Measurements from ENCODE around the gene PDE8A. TPM values are rescaled to one million over a fixed set of nuclear protein-coding genes. Genes with fewer than 3 reads are reported as not detected.
A peak's percentile ranks its signal among the peaks of the same experiment; 100 is the strongest.

The PDE8A gene
- total RNA-seq, 4 donors from 2014 or later, result 69.0 to 109 (median 89.5) TPM

DNA sequence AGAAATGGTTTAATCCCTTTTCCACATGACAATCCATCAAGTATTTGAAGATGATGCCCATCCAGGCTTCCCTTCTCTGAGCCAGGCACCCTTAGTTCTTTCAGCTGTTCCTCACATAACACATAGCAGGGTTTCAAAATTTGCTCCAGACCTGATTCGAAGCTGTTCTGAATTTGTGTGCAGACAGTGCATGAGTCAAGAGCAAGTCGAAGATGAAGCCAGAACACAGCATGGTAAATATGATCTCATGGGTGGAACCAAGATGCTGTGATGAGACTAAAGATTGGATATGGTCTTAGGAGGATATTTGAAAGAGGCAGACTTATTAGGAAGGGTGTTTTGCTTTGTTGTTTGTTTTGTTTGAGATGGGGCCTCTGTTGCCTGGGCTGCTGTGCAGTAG is 32.6 kb upstream of the PDE8A start:
- peak overlapping the region in 1 of 4 donors; percentile 4 for H3K27ac ChIP-seq
- DNase-seq, result no peak
- H3K9me3 ChIP-seq, result no peaks in the 10 kb centered on the region
- no peaks in the 10 kb centered on the region for H3K27me3 ChIP-seq
- no peak overlapping the region for H3K4me3 ChIP-seq
- TF ChIP-seq, protein P1, sequence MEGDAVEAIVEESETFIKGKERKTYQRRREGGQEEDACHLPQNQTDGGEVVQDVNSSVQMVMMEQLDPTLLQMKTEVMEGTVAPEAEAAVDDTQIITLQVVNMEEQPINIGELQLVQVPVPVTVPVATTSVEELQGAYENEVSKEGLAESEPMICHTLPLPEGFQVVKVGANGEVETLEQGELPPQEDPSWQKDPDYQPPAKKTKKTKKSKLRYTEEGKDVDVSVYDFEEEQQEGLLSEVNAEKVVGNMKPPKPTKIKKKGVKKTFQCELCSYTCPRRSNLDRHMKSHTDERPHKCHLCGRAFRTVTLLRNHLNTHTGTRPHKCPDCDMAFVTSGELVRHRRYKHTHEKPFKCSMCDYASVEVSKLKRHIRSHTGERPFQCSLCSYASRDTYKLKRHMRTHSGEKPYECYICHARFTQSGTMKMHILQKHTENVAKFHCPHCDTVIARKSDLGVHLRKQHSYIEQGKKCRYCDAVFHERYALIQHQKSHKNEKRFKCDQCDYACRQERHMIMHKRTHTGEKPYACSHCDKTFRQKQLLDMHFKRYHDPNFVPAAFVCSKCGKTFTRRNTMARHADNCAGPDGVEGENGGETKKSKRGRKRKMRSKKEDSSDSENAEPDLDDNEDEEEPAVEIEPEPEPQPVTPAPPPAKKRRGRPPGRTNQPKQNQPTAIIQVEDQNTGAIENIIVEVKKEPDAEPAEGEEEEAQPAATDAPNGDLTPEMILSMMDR (IDR thresholded peaks at IDR 0.05), result no peak
- no peak for TF ChIP-seq POLR2A (IDR thresholded peaks at IDR 0.05)
- H3K36me3 ChIP-seq, result peaks cover 0 to 6% (median 0%) of the 10 kb centered on the region in 3 donors
- H3K4me1 ChIP-seq, result no peaks in the 10 kb centered on the region

DNA sequence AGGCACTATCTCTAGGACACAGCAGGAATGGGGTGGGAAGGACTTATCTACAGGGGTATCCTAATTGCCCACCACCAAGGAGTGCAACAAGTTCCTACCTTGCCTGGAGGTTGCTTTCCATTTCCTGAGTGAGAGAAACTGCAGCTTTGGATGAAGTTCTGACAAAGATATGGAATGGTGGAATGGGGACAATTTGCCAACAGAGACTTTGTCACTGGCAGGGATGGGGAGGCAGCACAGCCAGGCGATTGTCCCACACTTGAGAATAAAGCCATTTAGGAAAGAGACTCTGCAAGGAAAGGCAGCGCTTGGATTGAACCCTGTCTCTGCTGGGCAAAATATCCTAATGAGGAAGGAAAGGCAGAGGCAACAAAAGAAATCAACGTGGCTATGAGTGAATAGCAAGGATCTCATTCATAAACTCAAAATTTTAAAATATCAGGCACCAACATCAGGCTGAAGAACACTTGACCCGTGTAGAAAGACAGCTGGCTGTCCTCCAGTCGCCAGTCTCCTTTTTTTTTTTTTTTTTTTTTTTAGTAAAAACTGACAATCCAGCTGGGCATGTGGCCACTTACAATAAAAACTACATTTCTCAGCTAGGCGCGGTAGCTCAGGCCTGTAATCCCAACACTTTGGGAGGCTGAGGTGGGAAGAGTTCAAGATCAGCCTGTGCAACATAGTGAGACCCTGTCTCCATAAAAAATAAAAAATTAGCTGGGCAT is 31.6 kb upstream of the PDE8A start:
- Histone ChIP-seq H3K36me3 (no peaks in the 10 kb centered on the region), H3K27ac (no peak overlapping the region), H3K9me3 (no peaks in the 10 kb centered on the region), H3K4me1 (no peaks in the 10 kb centered on the region), H3K27me3 (no peaks in the 10 kb centered on the region), H3K4me3 (no peak overlapping the region)
- no peak for TF ChIP-seq POLR2A (IDR thresholded peaks at IDR 0.05)
- TF ChIP-seq, protein P1 (IDR thresholded peaks at IDR 0.05), result no peak
- DNase-seq, result no peak

DNA sequence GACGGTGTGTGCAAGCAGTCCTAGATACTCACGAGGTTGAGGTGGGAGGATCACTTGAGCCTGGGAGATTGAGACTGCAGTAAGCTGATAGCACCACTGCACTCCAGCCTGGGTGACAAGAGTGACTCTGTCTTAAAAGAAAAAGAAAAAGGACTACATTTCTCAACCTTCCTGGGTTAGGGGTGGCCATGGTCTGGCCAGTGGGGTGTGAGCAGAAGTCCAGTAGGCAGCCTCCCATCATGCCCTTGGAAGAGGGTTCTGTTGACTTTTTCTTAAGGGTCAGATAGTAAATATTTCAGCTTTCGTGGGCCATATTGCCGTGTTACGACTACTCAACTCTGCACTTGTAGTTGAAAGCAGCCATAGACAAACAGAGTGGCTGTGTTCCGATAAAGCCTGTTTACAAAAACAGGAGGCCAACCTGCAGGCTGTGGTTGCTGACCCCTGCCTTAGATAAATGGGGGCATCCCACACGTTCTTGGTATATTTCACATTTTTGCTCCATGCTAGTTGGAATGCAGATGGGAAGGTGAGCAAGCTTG is 31.0 kb upstream of the PDE8A start:
- no peak for DNase-seq
- Histone ChIP-seq H3K9me3 (no peaks in the 10 kb centered on the region), H3K27me3 (no peaks in the 10 kb centered on the region), H3K27ac (no peak overlapping the region), H3K36me3 (no peaks in the 10 kb centered on the region), H3K4me3 (no peak overlapping the region), H3K4me1 (no peaks in the 10 kb centered on the region)
- TF ChIP-seq, protein P1 (IDR thresholded peaks at IDR 0.05), result no peak
- TF ChIP-seq POLR2A (IDR thresholded peaks at IDR 0.05), result no peak

DNA sequence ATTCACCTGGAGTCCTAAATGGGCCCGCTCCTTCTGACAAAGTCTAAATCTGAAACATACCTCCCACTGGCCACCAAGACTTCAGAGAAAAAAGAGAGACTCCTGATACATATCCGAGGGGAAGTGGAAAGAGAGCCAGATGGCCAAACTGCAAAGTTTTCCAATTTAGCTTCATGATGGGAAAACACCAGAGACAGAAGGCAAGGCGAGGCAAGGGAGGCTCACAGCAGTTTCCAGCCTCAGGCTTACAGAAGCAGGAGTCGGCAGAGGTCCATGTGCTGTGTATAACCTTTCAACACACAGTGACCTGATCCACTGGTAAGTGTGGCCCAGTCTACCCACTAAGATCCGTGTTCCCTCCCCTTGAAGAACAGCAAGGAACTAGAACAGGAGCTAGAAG is 29.9 kb upstream of the PDE8A start:
- H3K27ac ChIP-seq, result no peak overlapping the region
- TF ChIP-seq, protein P1 (IDR thresholded peaks at IDR 0.05), result no peak
- no peak for TF ChIP-seq POLR2A (IDR thresholded peaks at IDR 0.05)
- no peaks in the 10 kb centered on the region for H3K36me3 ChIP-seq
- DNase-seq, result no peak
- no peak overlapping the region for H3K4me3 ChIP-seq
- no peaks in the 10 kb centered on the region for H3K27me3 ChIP-seq
- no peaks in the 10 kb centered on the region for H3K4me1 ChIP-seq
- no peaks in the 10 kb centered on the region for H3K9me3 ChIP-seq

DNA sequence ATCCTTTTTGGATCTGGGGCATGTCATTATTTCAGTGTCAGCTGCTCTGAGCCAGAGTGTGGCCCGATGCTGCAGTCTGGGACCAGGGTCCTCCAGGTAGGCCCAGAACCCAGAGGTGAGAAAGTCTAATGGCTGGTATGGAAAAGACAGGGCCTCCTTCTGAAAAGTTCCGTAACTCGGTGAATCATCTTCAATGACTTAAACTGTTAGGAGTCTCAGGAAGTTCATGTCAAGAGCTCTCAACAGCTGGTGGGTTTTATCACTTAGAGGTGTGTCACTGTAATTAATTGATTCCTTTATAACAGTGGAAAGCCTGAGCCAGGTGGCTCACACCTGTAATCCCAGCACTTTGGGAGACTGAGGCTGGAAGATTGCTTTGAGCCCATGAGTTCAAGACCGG is 28.5 kb upstream of the PDE8A start:
- Histone ChIP-seq H3K4me3 (no peak overlapping the region), H3K27ac (no peak overlapping the region), H3K27me3 (no peaks in the 10 kb centered on the region), H3K36me3 (no peaks in the 10 kb centered on the region), H3K9me3 (no peaks in the 10 kb centered on the region), H3K4me1 (no peaks in the 10 kb centered on the region)
- no peak for TF ChIP-seq POLR2A (IDR thresholded peaks at IDR 0.05)
- TF ChIP-seq, protein P1 (IDR thresholded peaks at IDR 0.05), result no peak
- DNase-seq, result no peak
